SU-DHL-6 (cell line): ENCODE data around the gene DOK1.

ENCODE experiments used
- H2AFZ ChIP-seq: fragments of 200-600 bp; sonication (generic); 2 replicates; pipeline ENCODE4 v1.6.1; 2014; ENCODE audit warnings: low read depth, mild to moderate bottlenecking, moderate library complexity, mixed read lengths, antibody characterized with exemption, low read length; ENCODE audit not compliant: severe bottlenecking
- H3F3A ChIP-seq: fragments of 200-600 bp; shearing (Covaris generic); 2 replicates; pipeline ENCODE4 v1.6.0; 2016; ENCODE audit warnings: antibody characterized with exemption, mild to moderate bottlenecking; ENCODE audit not compliant: insufficient read depth
- H3K27ac ChIP-seq: fragments of 200-600 bp; sonication (generic); 2 replicates; pipeline ENCODE4 v1.5.1; 2016; ENCODE audit warnings: low read depth, mild to moderate bottlenecking, low read length, moderate library complexity, mixed read lengths
- H3K27me3 ChIP-seq: fragments of 200-600 bp; sonication (generic), shearing (Covaris generic); 2 replicates; pipeline ENCODE4 v1.6.0; 2014; ENCODE audit warnings: mild to moderate bottlenecking, low read length
- H3K36me3 ChIP-seq: fragments of 200-600 bp; sonication (generic); 2 replicates; pipeline ENCODE4 v1.6.1; 2014; ENCODE audit warnings: mild to moderate bottlenecking, low read length, mixed read lengths
- H3K4me2 ChIP-seq: fragments of 300-600, 200-600 bp; shearing (Covaris generic), sonication (generic); 2 replicates; pipeline ENCODE4 v1.6.0; 2014; ENCODE audit warnings: low read length, low read depth, mild to moderate bottlenecking; ENCODE audit not compliant: poor library complexity, severe bottlenecking
- H3K4me3 ChIP-seq: fragments of 200-600 bp; sonication (generic); 2 replicates; pipeline ENCODE4 v1.5.1; 2014; ENCODE audit warnings: antibody characterized with exemption, low read length, mild to moderate bottlenecking, mixed read lengths; ENCODE audit not compliant: insufficient read depth, poor library complexity, severe bottlenecking
- H3K79me2 ChIP-seq: fragments of 200-600 bp; sonication (generic); 2 replicates; pipeline ENCODE4 v1.6.1; 2014; ENCODE audit warnings: mild to moderate bottlenecking, low read length, moderate library complexity; ENCODE audit not compliant: insufficient read depth
- H3K9ac ChIP-seq: fragments of 200-600 bp; sonication (generic); 2 replicates; pipeline ENCODE4 v1.7.0; 2014; ENCODE audit warnings: mild to moderate bottlenecking, low read length
- H3K9me2 ChIP-seq: fragments of 200-600 bp; sonication (generic); replicated peaks from 2 replicates; pipeline ENCODE4 v1.6.1; 2014; ENCODE audit warnings: low read length; ENCODE audit not compliant: insufficient read depth
- H3K9me3 ChIP-seq: fragments of 200-600 bp; sonication (generic); 2 replicates; pipeline ENCODE4 v1.6.1; 2014; ENCODE audit warnings: low read length, mixed read lengths; ENCODE audit not compliant: insufficient read depth
- H4K20me1 ChIP-seq: fragments of 200-600 bp; sonication (generic); 2 replicates; pipeline ENCODE4 v1.6.1; 2014; ENCODE audit warnings: low read depth, mild to moderate bottlenecking, antibody characterized with exemption, low read length, moderate library complexity, mixed read lengths
- CTCF ChIP-seq: fragments of 200-600 bp; sonication (generic); IDR thresholded peaks from one replicate; pipeline ENCODE4 v1.5.1; 2017; ENCODE audit warnings: antibody characterized with exemption, mild to moderate bottlenecking, low read length, moderate library complexity; ENCODE audit not compliant: insufficient read depth, poor library complexity, severe bottlenecking
- EZH2phosphoT487 ChIP-seq: fragments of 200-600 bp; sonication (generic), shearing (Covaris generic); conservative IDR thresholded peaks from 2 replicates; pipeline ENCODE4 v1.6.1; 2018; ENCODE audit warnings: mild to moderate bottlenecking, antibody characterized with exemption, low read length, moderate library complexity, mixed read lengths

The DOK1 gene

GRCh38 chr2:74571058-74571457, 16.5 kb downstream of the DOK1 start:
- no peaks in the 10 kb centered on the region for H3K27me3 ChIP-seq
- no peaks in the 10 kb centered on the region for H3K79me2 ChIP-seq
- H3K4me2 ChIP-seq, result peak overlapping the region; percentile 25
- no peak for TF ChIP-seq CTCF
- TF ChIP-seq EZH2phosphoT487, result no peak
- H3K9me3 ChIP-seq, result no peaks in the 10 kb centered on the region
- no peaks in the 10 kb centered on the region for H4K20me1 ChIP-seq
- peak overlapping the region; percentile 27 for H2AFZ ChIP-seq
- no peak overlapping the region for H3K4me3 ChIP-seq
- 0 out of 2 replicates have a peak, but pooled peaks cover 5% of the 10 kb centered on the region for H3F3A ChIP-seq
- no peak overlapping the region for H3K27ac ChIP-seq
- no peak overlapping the region for H3K9ac ChIP-seq
- H3K9me2 ChIP-seq, result no peaks in the 10 kb centered on the region
- H3K36me3 ChIP-seq, result no peaks in the 10 kb centered on the region

- H3K36me3 ChIP-seq, result no peaks in the 10 kb centered on the region
- H3K27me3 ChIP-seq, result no peaks in the 10 kb centered on the region
- H3F3A ChIP-seq, result 0 out of 2 replicates have a peak, but pooled peaks cover 5% of the 10 kb centered on the region
- no peaks in the 10 kb centered on the region for H4K20me1 ChIP-seq
- no peak overlapping the region for H2AFZ ChIP-seq
- no peak overlapping the region for H3K9ac ChIP-seq
- TF ChIP-seq EZH2phosphoT487 (no peak), CTCF (no peak)
- no peak overlapping the region for H3K4me3 ChIP-seq
- H3K4me2 ChIP-seq, result no peak overlapping the region
- H3K27ac ChIP-seq, result no peak overlapping the region
- H3K79me2 ChIP-seq, result no peaks in the 10 kb centered on the region
- H3K9me2 ChIP-seq, result no peaks in the 10 kb centered on the region
- no peaks in the 10 kb centered on the region for H3K9me3 ChIP-seq
These were observed 17.8 kb downstream of the DOK1 start for GRCh38 chr2:74572178-74572925.

- no peaks in the 10 kb centered on the region for H3K36me3 ChIP-seq
- no peak for TF ChIP-seq EZH2phosphoT487
- no peak for TF ChIP-seq CTCF
- no peaks in the 10 kb centered on the region for H4K20me1 ChIP-seq
- peak overlapping the region; percentile 55 for H2AFZ ChIP-seq
- no peak overlapping the region for H3K9ac ChIP-seq
- H3K9me3 ChIP-seq, result no peaks in the 10 kb centered on the region
- no peak overlapping the region for H3K4me3 ChIP-seq
- H3K4me2 ChIP-seq, result peak overlapping the region; percentile 16
- 0 out of 2 replicates have a peak, but pooled peaks cover 5% of the 10 kb centered on the region for H3F3A ChIP-seq
- no peaks in the 10 kb centered on the region for H3K27me3 ChIP-seq
- H3K79me2 ChIP-seq, result no peaks in the 10 kb centered on the region
- no peaks in the 10 kb centered on the region for H3K9me2 ChIP-seq
- H3K27ac ChIP-seq, result no peak overlapping the region
These were observed 19.4 kb downstream of the DOK1 start for GRCh38 chr2:74573747-74574562.
